Measurements from ENCODE around the gene RNFT1.

DNA sequence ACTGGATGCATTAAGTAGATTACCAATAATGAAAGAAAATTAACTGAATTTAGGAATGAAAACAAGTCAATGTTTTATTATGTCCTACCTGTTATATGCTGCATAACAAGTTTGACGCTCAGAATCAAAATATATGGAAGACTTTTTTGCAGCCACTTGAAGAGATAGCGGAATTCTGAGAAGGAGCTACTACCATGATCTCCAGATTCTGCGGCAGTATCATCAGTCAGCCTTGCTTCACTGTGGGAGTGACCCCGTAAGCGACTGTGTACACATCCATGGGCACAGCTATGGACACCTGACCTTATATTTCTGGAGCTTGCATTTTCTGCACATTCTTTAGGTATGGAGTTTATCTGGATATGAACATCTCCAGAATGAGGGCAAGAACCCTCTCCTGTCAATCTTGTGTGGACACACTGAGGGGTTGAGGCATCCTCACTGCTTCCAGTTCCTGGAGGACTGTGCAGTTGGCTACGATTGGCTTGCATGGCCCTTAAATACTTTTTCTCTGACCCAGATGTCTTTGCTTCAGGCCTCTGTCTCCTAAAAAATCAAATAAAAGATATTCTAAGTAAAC, 1.7 kb downstream of the RNFT1 start:
- TF ChIP-seq, protein P1, sequence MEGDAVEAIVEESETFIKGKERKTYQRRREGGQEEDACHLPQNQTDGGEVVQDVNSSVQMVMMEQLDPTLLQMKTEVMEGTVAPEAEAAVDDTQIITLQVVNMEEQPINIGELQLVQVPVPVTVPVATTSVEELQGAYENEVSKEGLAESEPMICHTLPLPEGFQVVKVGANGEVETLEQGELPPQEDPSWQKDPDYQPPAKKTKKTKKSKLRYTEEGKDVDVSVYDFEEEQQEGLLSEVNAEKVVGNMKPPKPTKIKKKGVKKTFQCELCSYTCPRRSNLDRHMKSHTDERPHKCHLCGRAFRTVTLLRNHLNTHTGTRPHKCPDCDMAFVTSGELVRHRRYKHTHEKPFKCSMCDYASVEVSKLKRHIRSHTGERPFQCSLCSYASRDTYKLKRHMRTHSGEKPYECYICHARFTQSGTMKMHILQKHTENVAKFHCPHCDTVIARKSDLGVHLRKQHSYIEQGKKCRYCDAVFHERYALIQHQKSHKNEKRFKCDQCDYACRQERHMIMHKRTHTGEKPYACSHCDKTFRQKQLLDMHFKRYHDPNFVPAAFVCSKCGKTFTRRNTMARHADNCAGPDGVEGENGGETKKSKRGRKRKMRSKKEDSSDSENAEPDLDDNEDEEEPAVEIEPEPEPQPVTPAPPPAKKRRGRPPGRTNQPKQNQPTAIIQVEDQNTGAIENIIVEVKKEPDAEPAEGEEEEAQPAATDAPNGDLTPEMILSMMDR (IDR thresholded peaks at IDR 0.05; ENCODE audit: insufficient read depth, low read depth, low read length) = no peak
- no peak for TF ChIP-seq EZH2 (IDR thresholded peaks at IDR 0.05; ENCODE audit: insufficient read depth, low read length)
